HepG2 (cell line): ENCODE results near the gene SPOCD1.

Experiments
- EP300 ChIP-seq, 3 experiments: sonication (generic) in 1 of 3; formaldehyde crosslinking in 1 of 3; IDR thresholded peaks; 2 replicates each; pipeline versions ENCODE4 v1.5.1 to v1.6.1; 2011 to 2020; ENCODE audit warnings: low read depth in 2 of 3, low read length in 2 of 3, borderline replicate concordance in 1 of 3, improper control_type of control experiment in 1 of 3, mild to moderate bottlenecking in 1 of 3, missing genetic modification reagents in 1 of 3, moderate library complexity in 1 of 3
- MBNL3 ChIP-seq: fragments of 250-450 bp; sonication (Bioruptor Pico); conservative IDR thresholded peaks from 2 replicates; pipeline ENCODE4 v1.8.0; 2022; ENCODE audit warnings: mild to moderate bottlenecking, inconsistent platforms
- NFYB ChIP-seq: sonication (generic); formaldehyde crosslinking; IDR thresholded peaks from 2 replicates; pipeline ENCODE4 v1.4.0; 2020; ENCODE audit warnings: missing genetic modification reagents
- POLR2AphosphoS5 ChIP-seq: IDR thresholded peaks from 2 replicates; pipeline ENCODE4 v1.6.1; 2012; ENCODE audit warnings: low read depth, low read length
- RAD21 ChIP-seq: fragments of 450-650 bp; formaldehyde crosslinking; IDR thresholded peaks from 2 replicates; pipeline ENCODE4 v1.5.0; 2020; ENCODE audit warnings: mild to moderate bottlenecking
- RXRA ChIP-seq: sonication (generic); formaldehyde crosslinking; IDR thresholded peaks from 2 replicates; pipeline ENCODE4 v1.5.1; 2020; ENCODE audit warnings: missing genetic modification reagents
- SYNCRIP ChIP-seq: fragments of 200-400 bp; formaldehyde crosslinking; IDR thresholded peaks from 2 replicates; pipeline ENCODE4 v1.6.1; 2018; ENCODE audit warnings: mild to moderate bottlenecking, low read depth, low read length; ENCODE audit not compliant: insufficient read depth
- ZNF232 ChIP-seq: sonication (generic); formaldehyde crosslinking; IDR thresholded peaks from 2 replicates; pipeline ENCODE4 v1.4.0; 2020; ENCODE audit warnings: missing genetic modification reagents, borderline replicate concordance
- ZSCAN25 ChIP-seq: sonication (generic); formaldehyde crosslinking; IDR thresholded peaks from 2 replicates; pipeline ENCODE4 v1.8.0; 2022; ENCODE audit warnings: mild to moderate bottlenecking, missing genetic modification reagents
- TF ChIP-seq, protein P1 (sequence below): sonication (generic); formaldehyde crosslinking; IDR thresholded peaks from 2 replicates; pipeline ENCODE4 v1.5.1; 2020; ENCODE audit warnings: mild to moderate bottlenecking, missing genetic modification reagents, moderate library complexity
- TF ChIP-seq, protein P2 (sequence below): sonication (generic); formaldehyde crosslinking; IDR thresholded peaks from 2 replicates; pipeline ENCODE4 v1.4.0; 2020; ENCODE audit warnings: missing genetic modification reagents
- TF ChIP-seq, protein P3 (sequence below): IDR thresholded peaks from 2 replicates; pipeline ENCODE4 v1.6.1; 2012; ENCODE audit warnings: inconsistent platforms

DNA sequence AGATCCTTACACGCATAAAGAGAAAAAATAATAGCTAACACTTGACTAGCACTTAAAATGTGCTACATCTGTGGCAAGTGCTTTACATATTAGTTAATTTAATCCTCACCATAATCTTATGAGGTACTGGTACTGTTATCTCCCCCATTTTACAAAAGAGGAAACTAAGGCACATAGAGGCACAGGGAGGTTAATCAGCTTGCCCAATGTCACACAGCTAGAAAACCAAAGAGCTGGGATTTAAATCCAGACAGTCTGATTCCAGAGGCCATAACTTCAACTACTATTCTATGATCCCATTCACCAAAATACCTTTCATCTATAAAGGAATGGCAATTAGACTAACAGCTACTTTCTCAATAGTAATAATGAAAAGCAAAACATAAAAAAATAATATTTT lies 11.7 kb downstream of the SPOCD1 start:
- TF ChIP-seq, protein P1, sequence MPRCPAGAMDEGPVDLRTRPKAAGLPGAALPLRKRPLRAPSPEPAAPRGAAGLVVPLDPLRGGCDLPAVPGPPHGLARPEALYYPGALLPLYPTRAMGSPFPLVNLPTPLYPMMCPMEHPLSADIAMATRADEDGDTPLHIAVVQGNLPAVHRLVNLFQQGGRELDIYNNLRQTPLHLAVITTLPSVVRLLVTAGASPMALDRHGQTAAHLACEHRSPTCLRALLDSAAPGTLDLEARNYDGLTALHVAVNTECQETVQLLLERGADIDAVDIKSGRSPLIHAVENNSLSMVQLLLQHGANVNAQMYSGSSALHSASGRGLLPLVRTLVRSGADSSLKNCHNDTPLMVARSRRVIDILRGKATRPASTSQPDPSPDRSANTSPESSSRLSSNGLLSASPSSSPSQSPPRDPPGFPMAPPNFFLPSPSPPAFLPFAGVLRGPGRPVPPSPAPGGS (CRISPR knock-in tag) = no peak
- no peak for TF ChIP-seq MBNL3 (CRISPR knock-in tag)
- TF ChIP-seq RAD21 (CRISPR knock-in tag) = no peak
- no peak for TF ChIP-seq NFYB (CRISPR knock-in tag)
- TF ChIP-seq ZNF232 (CRISPR knock-in tag) = no peak
- no peak for TF ChIP-seq ZSCAN25 (CRISPR knock-in tag)
- TF ChIP-seq, protein P2, sequence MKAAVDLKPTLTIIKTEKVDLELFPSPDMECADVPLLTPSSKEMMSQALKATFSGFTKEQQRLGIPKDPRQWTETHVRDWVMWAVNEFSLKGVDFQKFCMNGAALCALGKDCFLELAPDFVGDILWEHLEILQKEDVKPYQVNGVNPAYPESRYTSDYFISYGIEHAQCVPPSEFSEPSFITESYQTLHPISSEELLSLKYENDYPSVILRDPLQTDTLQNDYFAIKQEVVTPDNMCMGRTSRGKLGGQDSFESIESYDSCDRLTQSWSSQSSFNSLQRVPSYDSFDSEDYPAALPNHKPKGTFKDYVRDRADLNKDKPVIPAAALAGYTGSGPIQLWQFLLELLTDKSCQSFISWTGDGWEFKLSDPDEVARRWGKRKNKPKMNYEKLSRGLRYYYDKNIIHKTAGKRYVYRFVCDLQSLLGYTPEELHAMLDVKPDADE (CRISPR knock-in tag) = no peak
- TF ChIP-seq, protein P3, sequence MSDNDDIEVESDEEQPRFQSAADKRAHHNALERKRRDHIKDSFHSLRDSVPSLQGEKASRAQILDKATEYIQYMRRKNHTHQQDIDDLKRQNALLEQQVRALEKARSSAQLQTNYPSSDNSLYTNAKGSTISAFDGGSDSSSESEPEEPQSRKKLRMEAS = no peak
- TF ChIP-seq EP300 (IDR thresholded peaks at IDR 0.05; ENCODE audit: low read depth in 2 of 2, low read length in 2 of 2) = no peak
- no peak for TF ChIP-seq EP300 (CRISPR knock-in tag; IDR thresholded peaks at IDR 0.05; ENCODE audit: borderline replicate concordance)
- no peak for TF ChIP-seq POLR2AphosphoS5
- TF ChIP-seq RXRA = no peak
- TF ChIP-seq SYNCRIP = no peak
